ENCODE data around the gene RAB28. TPM values are rescaled to one million over a fixed set of nuclear protein-coding genes. Genes with fewer than 3 reads are reported as not detected.

Gene RAB28
- polyA plus RNA-seq, 1 donor (not counting 4 experiments of a cell fraction or from before 2014, with no cell fraction given): 19.7 TPM

- TF ChIP-seq EZH2 (IDR thresholded peaks at IDR 0.05; ENCODE audit: low read length) (no peak), CTCF (optimal IDR thresholded peaks at IDR 0.05 in 1 of 3, IDR thresholded peaks at IDR 0.05 in 1 of 3, conservative IDR thresholded peaks at IDR 0.05 in 1 of 3; ENCODE audit: extremely low read depth in 1 of 3, insufficient read depth in 2 of 3, low read length in 3 of 3) (no peak)
- H3K4me2 ChIP-seq (ENCODE audit: control insufficient read depth, extremely low read depth, insufficient read depth, low read depth, low read length): no peak overlapping the region
- FAIRE-seq (no peak), DNase-seq (ENCODE audit: low read depth, low spot score) (no peak)
- no peak overlapping the region for H2AFZ ChIP-seq (ENCODE audit: control insufficient read depth, low read length)
- no peak overlapping the region for H3K9ac ChIP-seq (ENCODE audit: control insufficient read depth, extremely low read depth, insufficient read depth, low read length)
- H3K4me3 ChIP-seq (ENCODE audit: control insufficient read depth in 2 of 3, extremely low read depth in 1 of 3, insufficient read depth in 2 of 3, low read depth in 1 of 3, low read length in 3 of 3): no peak overlapping the region
- H3K36me3 ChIP-seq (ENCODE audit: control insufficient read depth in 2 of 2, extremely low read depth in 1 of 2, insufficient read depth in 2 of 2, low read length in 2 of 2): peaks cover 4 to 7% of the 10 kb centered on the region in 2 experiments
- H4K20me1 ChIP-seq (ENCODE audit: control insufficient read depth, extremely low read depth, insufficient read depth, low read length): no peaks in the 10 kb centered on the region
- no peaks in the 10 kb centered on the region for H3K79me2 ChIP-seq (ENCODE audit: control insufficient read depth, insufficient read depth, low read length)
- no peaks in the 10 kb centered on the region for H3K4me1 ChIP-seq (ENCODE audit: control insufficient read depth, extremely low read depth, insufficient read depth, low read length)
- H3K9me1 ChIP-seq (ENCODE audit: control insufficient read depth, extremely low read depth, insufficient read depth, low read length): no peaks in the 10 kb centered on the region
- H3K9me3 ChIP-seq (ENCODE audit: control insufficient read depth, low read depth, low read length): no peaks in the 10 kb centered on the region
- dilution Hi-C loops (cut with MboI; ENCODE audit: extremely low pct_ligation_motif_present, low sequenced_read_pairs): no loop called here
- no peak overlapping the region for H3K27ac ChIP-seq (ENCODE audit: control insufficient read depth, insufficient read depth, low read length)
- no peaks in the 10 kb centered on the region for H3K27me3 ChIP-seq (ENCODE audit: control insufficient read depth, extremely low read depth, insufficient read depth, low read length)
Measured at GRCh38 chr4:13455411-13455810, 28.7 kb downstream of the RAB28 start.

- Histone ChIP-seq H3K9me1 (ENCODE audit: control insufficient read depth, extremely low read depth, insufficient read depth, low read length) (no peaks in the 10 kb centered on the region), H3K4me2 (ENCODE audit: control insufficient read depth, extremely low read depth, insufficient read depth, low read depth, low read length) (no peak overlapping the region), H3K27me3 (ENCODE audit: control insufficient read depth, extremely low read depth, insufficient read depth, low read length) (no peaks in the 10 kb centered on the region), H4K20me1 (ENCODE audit: control insufficient read depth, extremely low read depth, insufficient read depth, low read length) (no peaks in the 10 kb centered on the region), H3K9me3 (ENCODE audit: control insufficient read depth, low read depth, low read length) (no peaks in the 10 kb centered on the region), H3K36me3 (ENCODE audit: control insufficient read depth in 2 of 2, extremely low read depth in 1 of 2, insufficient read depth in 2 of 2, low read length in 2 of 2) (peaks cover 4 to 7% of the 10 kb centered on the region in 2 experiments), H3K79me2 (ENCODE audit: control insufficient read depth, insufficient read depth, low read length) (no peaks in the 10 kb centered on the region), H3K4me3 (ENCODE audit: control insufficient read depth in 2 of 3, extremely low read depth in 1 of 3, insufficient read depth in 2 of 3, low read depth in 1 of 3, low read length in 3 of 3) (no peak overlapping the region), H2AFZ (ENCODE audit: control insufficient read depth, low read length) (no peak overlapping the region), H3K27ac (ENCODE audit: control insufficient read depth, insufficient read depth, low read length) (no peak overlapping the region), H3K4me1 (ENCODE audit: control insufficient read depth, extremely low read depth, insufficient read depth, low read length) (no peaks in the 10 kb centered on the region), H3K9ac (ENCODE audit: control insufficient read depth, extremely low read depth, insufficient read depth, low read length) (no peak overlapping the region)
- FAIRE-seq (no peak), DNase-seq (ENCODE audit: low read depth, low spot score) (no peak)
- TF ChIP-seq EZH2 (IDR thresholded peaks at IDR 0.05; ENCODE audit: low read length): no peak
- no peak for TF ChIP-seq CTCF (optimal IDR thresholded peaks at IDR 0.05 in 1 of 3, IDR thresholded peaks at IDR 0.05 in 1 of 3, conservative IDR thresholded peaks at IDR 0.05 in 1 of 3; ENCODE audit: extremely low read depth in 1 of 3, insufficient read depth in 2 of 3, low read length in 3 of 3)
- dilution Hi-C loops (cut with MboI; ENCODE audit: extremely low pct_ligation_motif_present, low sequenced_read_pairs): no loop called here
Measured at GRCh38 chr4:13454786-13455185, 29.4 kb downstream of the RAB28 start.
